Stimulated activated memory B cell treated with anti-CD40 and anti-IgM and Interleukin-4, amounts not matched to agents 10 μg/mL and 1 μg/mL and 100 μg/mL, for 72 hours (primary cell): ENCODE results near the gene CHRNG.

Experiments
- ATAC-seq: fragments of 150-1000 bp; cut with Tn5 transposase; 2 replicates; pipeline ENCODE4 v1.10.0; 2021
- H3K27ac Mint-ChIP-seq: one replicate; pipeline ENCODE4 v1.8.0; 2022; ENCODE audit warnings: mild to moderate bottlenecking, mixed read lengths
- H3K27me3 Mint-ChIP-seq: one replicate; pipeline ENCODE4 v1.8.0; 2022; ENCODE audit warnings: mixed read lengths
- H3K36me3 Mint-ChIP-seq: one replicate; pipeline ENCODE4 v1.8.0; 2022; ENCODE audit warnings: mixed read lengths
- H3K4me1 Mint-ChIP-seq: one replicate; pipeline ENCODE4 v1.8.0; 2022; ENCODE audit warnings: mixed read lengths
- H3K4me3 Mint-ChIP-seq: one replicate; pipeline ENCODE4 v1.8.0; 2022; ENCODE audit warnings: mild to moderate bottlenecking, moderate library complexity, mixed read lengths
- H3K9me3 Mint-ChIP-seq: one replicate; pipeline ENCODE4 v1.8.0; 2022; ENCODE audit warnings: mixed read lengths

CHRNG gene

GRCh38 chr2:232501794-232502390, 37.6 kb upstream of the CHRNG start:
- Mint-ChIP-seq H3K27me3 (peaks cover 74% of the 10 kb centered on the region), H3K4me3 (no peak overlapping the region), H3K9me3 (no peaks in the 10 kb centered on the region), H3K36me3 (no peaks in the 10 kb centered on the region), H3K27ac (peak overlapping the region; percentile 76), H3K4me1 (peaks cover 15% of the 10 kb centered on the region)
- no peak for ATAC-seq

GRCh38 chr2:232502511-232502910, 37.0 kb upstream of the CHRNG start:
- Mint-ChIP-seq H3K27ac (peak overlapping the region; percentile 76), H3K9me3 (no peaks in the 10 kb centered on the region), H3K36me3 (no peaks in the 10 kb centered on the region), H3K27me3 (peaks cover 74% of the 10 kb centered on the region), H3K4me1 (peaks cover 15% of the 10 kb centered on the region), H3K4me3 (peak overlapping the region; percentile 81)
- peak; percentile 13 for ATAC-seq

GRCh38 chr2:232502911-232503808, 36.3 kb upstream of the CHRNG start:
- Mint-ChIP-seq H3K9me3 (no peaks in the 10 kb centered on the region), H3K4me1 (peaks cover 15% of the 10 kb centered on the region), H3K4me3 (peak overlapping the region; percentile 53), H3K27ac (peak overlapping the region; percentile 76), H3K36me3 (no peaks in the 10 kb centered on the region), H3K27me3 (peaks cover 71% of the 10 kb centered on the region)
- peak; percentile 14 for ATAC-seq

- H3K27me3 Mint-ChIP-seq, result peaks cover 64% of the 10 kb centered on the region
- no peak for ATAC-seq
- peaks cover 15% of the 10 kb centered on the region for H3K4me1 Mint-ChIP-seq
- H3K9me3 Mint-ChIP-seq, result no peaks in the 10 kb centered on the region
- H3K36me3 Mint-ChIP-seq, result no peaks in the 10 kb centered on the region
- H3K4me3 Mint-ChIP-seq, result peak overlapping the region; percentile 53
- no peak overlapping the region for H3K27ac Mint-ChIP-seq
These were observed 35.6 kb upstream of the CHRNG start for GRCh38 chr2:232503809-232504323.

- Mint-ChIP-seq H3K4me1 (peaks cover 15% of the 10 kb centered on the region), H3K9me3 (no peaks in the 10 kb centered on the region), H3K27me3 (peaks cover 59% of the 10 kb centered on the region), H3K4me3 (no peak overlapping the region), H3K36me3 (no peaks in the 10 kb centered on the region), H3K27ac (no peak overlapping the region)
- ATAC-seq, result no peak
These were observed 35.1 kb upstream of the CHRNG start for GRCh38 chr2:232504438-232504837.

- ATAC-seq, result no peak
- H3K9me3 Mint-ChIP-seq, result peaks cover 3% of the 10 kb centered on the region
- peaks cover 15% of the 10 kb centered on the region for H3K4me1 Mint-ChIP-seq
- no peaks in the 10 kb centered on the region for H3K36me3 Mint-ChIP-seq
- no peak overlapping the region for H3K4me3 Mint-ChIP-seq
- H3K27me3 Mint-ChIP-seq, result peaks cover 49% of the 10 kb centered on the region
- H3K27ac Mint-ChIP-seq, result no peak overlapping the region
These were observed 33.6 kb upstream of the CHRNG start for GRCh38 chr2:232505856-232506255.

GRCh38 chr2:232506709-232507108, 32.8 kb upstream of the CHRNG start:
- H3K9me3 Mint-ChIP-seq, result peaks cover 3% of the 10 kb centered on the region
- peaks cover 47% of the 10 kb centered on the region for H3K27me3 Mint-ChIP-seq
- no peak for ATAC-seq
- H3K4me1 Mint-ChIP-seq, result peaks cover 15% of the 10 kb centered on the region
- H3K4me3 Mint-ChIP-seq, result no peak overlapping the region
- H3K27ac Mint-ChIP-seq, result no peak overlapping the region
- no peaks in the 10 kb centered on the region for H3K36me3 Mint-ChIP-seq

- peaks cover 7% of the 10 kb centered on the region for H3K4me1 Mint-ChIP-seq
- H3K36me3 Mint-ChIP-seq, result no peaks in the 10 kb centered on the region
- peaks cover 3% of the 10 kb centered on the region for H3K9me3 Mint-ChIP-seq
- H3K27me3 Mint-ChIP-seq, result peaks cover 45% of the 10 kb centered on the region
- H3K4me3 Mint-ChIP-seq, result no peak overlapping the region
- ATAC-seq, result no peak
- H3K27ac Mint-ChIP-seq, result no peak overlapping the region
These were observed 31.2 kb upstream of the CHRNG start for GRCh38 chr2:232508251-232508650.

GRCh38 chr2:232511336-232511890, 28.1 kb upstream of the CHRNG start:
- no peaks in the 10 kb centered on the region for H3K36me3 Mint-ChIP-seq
- ATAC-seq, result no peak

GRCh38 chr2:232512602-232513001, 26.9 kb upstream of the CHRNG start:
- Mint-ChIP-seq H3K27ac (no peak overlapping the region), H3K27me3 (peaks cover 37% of the 10 kb centered on the region), H3K36me3 (no peaks in the 10 kb centered on the region), H3K4me1 (no peaks in the 10 kb centered on the region), H3K4me3 (no peak overlapping the region), H3K9me3 (peaks cover 3% of the 10 kb centered on the region)
- ATAC-seq, result no peak

More at GRCh38 chr2:232511336-232511890, 28.1 kb upstream of the CHRNG start:
- peaks cover 3% of the 10 kb centered on the region for H3K9me3 Mint-ChIP-seq
- H3K27me3 Mint-ChIP-seq, result peaks cover 30% of the 10 kb centered on the region
- H3K4me1 Mint-ChIP-seq, result no peaks in the 10 kb centered on the region
- no peak overlapping the region for H3K4me3 Mint-ChIP-seq
- H3K27ac Mint-ChIP-seq, result no peak overlapping the region

- Mint-ChIP-seq H3K4me1 (no peaks in the 10 kb centered on the region), H3K9me3 (peaks cover 3% of the 10 kb centered on the region), H3K36me3 (no peaks in the 10 kb centered on the region), H3K27me3 (peaks cover 43% of the 10 kb centered on the region), H3K4me3 (no peak overlapping the region), H3K27ac (no peak overlapping the region)
- ATAC-seq, result no peak
These were observed 26.1 kb upstream of the CHRNG start for GRCh38 chr2:232513353-232513752.

GRCh38 chr2:232515639-232516038, 23.9 kb upstream of the CHRNG start:
- Mint-ChIP-seq H3K4me1 (no peaks in the 10 kb centered on the region), H3K9me3 (no peaks in the 10 kb centered on the region), H3K27ac (no peak overlapping the region), H3K4me3 (no peak overlapping the region), H3K27me3 (peaks cover 66% of the 10 kb centered on the region), H3K36me3 (no peaks in the 10 kb centered on the region)
- no peak for ATAC-seq

GRCh38 chr2:232516551-232516950, 22.9 kb upstream of the CHRNG start:
- peaks cover 75% of the 10 kb centered on the region for H3K27me3 Mint-ChIP-seq
- H3K9me3 Mint-ChIP-seq, result no peaks in the 10 kb centered on the region
- peaks cover 4% of the 10 kb centered on the region for H3K4me1 Mint-ChIP-seq
- H3K4me3 Mint-ChIP-seq, result no peak overlapping the region
- H3K36me3 Mint-ChIP-seq, result no peaks in the 10 kb centered on the region
- no peak overlapping the region for H3K27ac Mint-ChIP-seq
- no peak for ATAC-seq

- H3K4me3 Mint-ChIP-seq, result no peak overlapping the region
- H3K9me3 Mint-ChIP-seq, result no peaks in the 10 kb centered on the region
- ATAC-seq, result no peak
- peaks cover 73% of the 10 kb centered on the region for H3K27me3 Mint-ChIP-seq
- no peak overlapping the region for H3K27ac Mint-ChIP-seq
- no peaks in the 10 kb centered on the region for H3K36me3 Mint-ChIP-seq
- peaks cover 18% of the 10 kb centered on the region for H3K4me1 Mint-ChIP-seq
These were observed 20.6 kb upstream of the CHRNG start for GRCh38 chr2:232518844-232519243.

- no peak for ATAC-seq
- Mint-ChIP-seq H3K27me3 (peaks cover 73% of the 10 kb centered on the region), H3K27ac (no peak within 1 kb of the TSS), H3K36me3 (no peaks in the 10 kb centered on the region), H3K4me3 (no peak within 1 kb of the TSS), H3K4me1 (peaks cover 26% of the 10 kb centered on the region), H3K9me3 (no peaks in the 10 kb centered on the region)
These were observed 19.7 kb upstream of the CHRNG start, which contains the start of gene PRSS56 for GRCh38 chr2:232519581-232520438. Gene PRSS56, plus strand, starts transcription at chr2:232520388. Its CDS starts 211 bp downstream, at chr2:232520599.
